B cell (primary cell): ENCODE measurements around the gene SETBP1. TPM values are rescaled to one million over a fixed set of nuclear protein-coding genes. Genes with fewer than 3 reads are reported as not detected.

Experiments used
- ATAC-seq: fragments of 200-7000 bp; cut with Tn5 transposase; one replicate; pipeline ENCODE4 v1.10.0; 2021; ENCODE audit warnings: low read depth, mild to moderate bottlenecking, moderate number of reproducible peaks, moderate library complexity
- CTCF ChIA-PET: fragments of 350-600 bp; sonication (Branson Sonifier 250); formaldehyde crosslinking; loops from one replicate; lab custom pipeline; 2021; ENCODE audit warnings: antibody characterized with exemption, inconsistent platforms; lab: Charles Lee
- POLR2A ChIA-PET: fragments of 350-600 bp; sonication (Branson Sonifier 250); formaldehyde crosslinking; loops from one replicate; lab custom pipeline; 2021; ENCODE audit warnings: antibody characterized with exemption; lab: Charles Lee
- DNase-seq: peaks from one replicate; pipeline ENCODE4 v3.0.0; 2013
- H2AFZ ChIP-seq: 2 replicates; pipeline ENCODE4 v1.6.1; 2012; ENCODE audit warnings: mild to moderate bottlenecking, low read depth, low read length; ENCODE audit not compliant: insufficient read depth, poor library complexity, severe bottlenecking
- H3K27ac ChIP-seq, 2 donors: 1 replicate in 1 of 2; 2 replicates in 1 of 2; pipeline ENCODE4 v1.5.1; 2012 to 2013; ENCODE audit warnings: low read length in 2 of 2, mild to moderate bottlenecking in 2 of 2, moderate library complexity in 1 of 2
- H3K27me3 ChIP-seq, 4 experiments: fragments of 200-600 bp in 1 of 4; sonication (generic) in 1 of 4; replicated peaks in 1 of 4; 1 replicate in 2 of 4; 2 replicates in 2 of 4; pipeline versions ENCODE4 v1.6.1 to v1.7.0; 2013 to 2016; ENCODE audit warnings: low read length in 3 of 4, mild to moderate bottlenecking in 2 of 4, mixed read lengths in 1 of 4, moderate library complexity in 1 of 4; ENCODE audit not compliant: insufficient read depth in 4 of 4, control insufficient read depth in 3 of 4; ENCODE audit errors: control extremely low read depth in 1 of 4
- H3K36me3 ChIP-seq, 2 experiments: replicated peaks in 1 of 2; 1 replicate in 1 of 2; 2 replicates in 1 of 2; pipeline versions ENCODE4 v1.6.1 to v1.7.1; 2013; ENCODE audit warnings: low read length in 1 of 2; ENCODE audit not compliant: insufficient read depth in 2 of 2, control insufficient read depth in 1 of 2; ENCODE audit errors: control extremely low read depth in 1 of 2, extremely low read depth in 1 of 2
- H3K4me1 ChIP-seq, 2 donors: fragments of 200-600 bp in 1 of 2; sonication (generic) in 1 of 2; 1 replicate in 1 of 2; 2 replicates in 1 of 2; pipeline versions ENCODE4 v1.5.1 to v1.6.1; 2013 to 2017; ENCODE audit warnings: low read length in 2 of 2; ENCODE audit not compliant: control insufficient read depth in 2 of 2, insufficient read depth in 2 of 2
- H3K4me2 ChIP-seq: replicated peaks from 2 replicates; pipeline ENCODE3; 2012; ENCODE audit warnings: mild to moderate bottlenecking, low read depth, low read length; ENCODE audit not compliant: poor library complexity, severe bottlenecking
- H3K4me3 ChIP-seq, 5 experiments: fragments of 200-600 bp in 1 of 5; sonication (generic) in 1 of 5; 1 replicate in 3 of 5; 2 replicates in 2 of 5; pipeline versions ENCODE4 v1.5.1 to v1.7.0; 2011 to 2016; ENCODE audit warnings: low read length in 4 of 5, mild to moderate bottlenecking in 4 of 5, low read depth in 2 of 5, control low read depth in 1 of 5, moderate library complexity in 1 of 5; ENCODE audit not compliant: insufficient read depth in 1 of 5; ENCODE audit errors: control extremely low read depth in 1 of 5, extremely low read depth in 1 of 5
- H3K79me2 ChIP-seq: fragments of 200-600 bp; sonication (generic); one replicate; pipeline ENCODE4 v1.6.0; 2016; ENCODE audit warnings: low read length; ENCODE audit not compliant: control insufficient read depth, insufficient read depth
- H3K9ac ChIP-seq: fragments of 200-600 bp; sonication (generic); 2 replicates; pipeline ENCODE4 v1.6.1; 2017; ENCODE audit warnings: mild to moderate bottlenecking, low read length, moderate library complexity
- H3K9me3 ChIP-seq, 3 donors: one replicate each; pipeline versions ENCODE4 v1.6.1 to v1.7.1; 2013; ENCODE audit warnings: low read length in 2 of 3; ENCODE audit not compliant: control insufficient read depth in 2 of 3, insufficient read depth in 1 of 3; ENCODE audit errors: control extremely low read depth in 1 of 3
- H4K20me1 ChIP-seq: 2 replicates; pipeline ENCODE4 v1.6.0; 2012; ENCODE audit warnings: mild to moderate bottlenecking, low read length; ENCODE audit not compliant: insufficient read depth, control insufficient read depth, poor library complexity, severe bottlenecking
- H3K27ac Mint-ChIP-seq: one replicate; pipeline ENCODE4 v1.8.0; 2021; ENCODE audit warnings: mixed read lengths
- H3K27me3 Mint-ChIP-seq: one replicate; pipeline ENCODE4 v1.8.0; 2021; ENCODE audit warnings: mixed read lengths
- H3K4me1 Mint-ChIP-seq: one replicate; pipeline ENCODE4 v1.8.0; 2021; ENCODE audit warnings: mixed read lengths
- H3K4me3 Mint-ChIP-seq: one replicate; pipeline ENCODE4 v1.8.0; 2021; ENCODE audit warnings: mixed read lengths
- H3K9me3 Mint-ChIP-seq: one replicate; pipeline ENCODE4 v1.8.0; 2022; ENCODE audit warnings: mixed read lengths; ENCODE audit not compliant: insufficient read depth
- EZH2 ChIP-seq: IDR thresholded peaks from 2 replicates; pipeline ENCODE4 v1.6.1; 2012; ENCODE audit warnings: borderline replicate concordance, low read depth, mild to moderate bottlenecking, moderate library complexity, low read length; ENCODE audit not compliant: insufficient read depth, poor library complexity, severe bottlenecking
- WGBS: methylation state at CpG from one replicate; pipeline ENCODE4 v1.1.5; 2013; ENCODE audit warnings: missing lambda C conversion rate; ENCODE audit not compliant: insufficient coverage; 5-methylcytosine and 5-hydroxymethylcytosine counted together
- intact Hi-C: fragments of 100-400 bp; cut with micrococcal nuclease; formaldehyde crosslinking; loops from one replicate; pipeline ENCODE4 v1.10.0; 2022
- polyA plus RNA-seq: library from polyadenylated mRNA; depleted of rRNA; stranded (reverse); fragments of >200 nt; gene quantifications from 2 replicates; pipeline ENCODE4 v1.2.3, GENCODE V29; 2012
- total RNA-seq, 2 donors: library from RNA; stranded (reverse); fragments of 120-200 nt in 1 of 2; gene quantifications; 1 replicate in 1 of 2; 2 replicates in 1 of 2; pipeline versions ENCODE4 v1.2.3 to v1.2.4, GENCODE V29; 2013 to 2022
- TF ChIP-seq, protein P1 (sequence below): fragments of 200-600 bp; IDR thresholded peaks from one replicate; pipeline ENCODE4 v1.8.0; 2022; ENCODE audit warnings: antibody characterized with exemption, mild to moderate bottlenecking

SETBP1 gene
- total and polyA plus RNA-seq, 2 donors (not counting 1 experiment from before 2014, with no cell fraction given) = 15.1 to 129 TPM

DNA sequence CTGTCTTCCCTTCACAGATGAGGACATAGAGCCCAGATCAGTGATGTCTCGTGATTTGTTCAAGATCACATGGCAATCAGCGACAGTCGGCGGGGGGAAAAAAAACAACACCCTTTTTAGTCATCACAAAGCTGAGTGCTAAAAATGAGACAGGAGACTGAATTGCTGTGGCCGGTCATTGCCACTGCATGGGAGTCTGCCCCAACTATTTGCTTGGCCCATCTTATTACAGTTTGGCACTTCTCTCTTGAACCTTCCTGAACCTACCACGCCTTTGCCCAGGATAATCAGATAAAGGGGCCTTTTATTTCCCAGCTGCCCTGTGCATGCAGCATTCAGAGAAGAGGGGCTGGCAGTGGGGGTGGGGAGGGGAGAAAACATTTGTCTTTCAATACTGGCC, 42.7 kb downstream of the SETBP1 start:
- WGBS = no CpG with 5 or more reads among the region's 6 CpGs
- peak overlapping the region; percentile 88 for H3K27ac Mint-ChIP-seq
- Histone ChIP-seq H3K27me3 (no peaks in the 10 kb centered on the region), H2AFZ (no peak overlapping the region), H3K9ac (no peak overlapping the region), H3K79me2 (peaks cover 84% of the 10 kb centered on the region), H3K36me3 (peaks cover 0 to 8% of the 10 kb centered on the region in 2 experiments), H3K4me2 (peak overlapping the region; percentile 69), H3K4me3 (no peak overlapping the region), H3K27ac (peak overlapping the region; percentile 54 to 85), H3K4me1 (peaks cover 81 to 92% of the 10 kb centered on the region in 2 donors), H4K20me1 (no peaks in the 10 kb centered on the region), H3K9me3 (no peaks in the 10 kb centered on the region)
- intact Hi-C loops = loop anchor here (1.0 to 2.0 kb wide), 2 partner anchors 216 to 489 kb away; no protein-coding TSS in a partner anchor
- H3K4me3 Mint-ChIP-seq = peak overlapping the region; percentile 70
- DNase-seq (peak; percentile 77), ATAC-seq (peak; percentile 34)
- H3K27me3 Mint-ChIP-seq = no peaks in the 10 kb centered on the region
- POLR2A ChIA-PET = interaction anchor here (1.1 to 2.2 kb wide), 4 partner anchors 26 to 43 kb away, joined by 3 to 12 read pairs (median 4); partner anchors contain the start of gene SETBP1
- H3K9me3 Mint-ChIP-seq = no peaks in the 10 kb centered on the region
- CTCF ChIA-PET = interaction anchor here (0.7 to 3.3 kb wide), 13 partner anchors 9 to 489 kb away, joined by 3 to 24 read pairs (median 4); partner anchors contain the start of gene SETBP1
- H3K4me1 Mint-ChIP-seq = peaks cover 97% of the 10 kb centered on the region
- TF ChIP-seq, protein P1, sequence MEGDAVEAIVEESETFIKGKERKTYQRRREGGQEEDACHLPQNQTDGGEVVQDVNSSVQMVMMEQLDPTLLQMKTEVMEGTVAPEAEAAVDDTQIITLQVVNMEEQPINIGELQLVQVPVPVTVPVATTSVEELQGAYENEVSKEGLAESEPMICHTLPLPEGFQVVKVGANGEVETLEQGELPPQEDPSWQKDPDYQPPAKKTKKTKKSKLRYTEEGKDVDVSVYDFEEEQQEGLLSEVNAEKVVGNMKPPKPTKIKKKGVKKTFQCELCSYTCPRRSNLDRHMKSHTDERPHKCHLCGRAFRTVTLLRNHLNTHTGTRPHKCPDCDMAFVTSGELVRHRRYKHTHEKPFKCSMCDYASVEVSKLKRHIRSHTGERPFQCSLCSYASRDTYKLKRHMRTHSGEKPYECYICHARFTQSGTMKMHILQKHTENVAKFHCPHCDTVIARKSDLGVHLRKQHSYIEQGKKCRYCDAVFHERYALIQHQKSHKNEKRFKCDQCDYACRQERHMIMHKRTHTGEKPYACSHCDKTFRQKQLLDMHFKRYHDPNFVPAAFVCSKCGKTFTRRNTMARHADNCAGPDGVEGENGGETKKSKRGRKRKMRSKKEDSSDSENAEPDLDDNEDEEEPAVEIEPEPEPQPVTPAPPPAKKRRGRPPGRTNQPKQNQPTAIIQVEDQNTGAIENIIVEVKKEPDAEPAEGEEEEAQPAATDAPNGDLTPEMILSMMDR = no peak
- TF ChIP-seq EZH2 = no peak

DNA sequence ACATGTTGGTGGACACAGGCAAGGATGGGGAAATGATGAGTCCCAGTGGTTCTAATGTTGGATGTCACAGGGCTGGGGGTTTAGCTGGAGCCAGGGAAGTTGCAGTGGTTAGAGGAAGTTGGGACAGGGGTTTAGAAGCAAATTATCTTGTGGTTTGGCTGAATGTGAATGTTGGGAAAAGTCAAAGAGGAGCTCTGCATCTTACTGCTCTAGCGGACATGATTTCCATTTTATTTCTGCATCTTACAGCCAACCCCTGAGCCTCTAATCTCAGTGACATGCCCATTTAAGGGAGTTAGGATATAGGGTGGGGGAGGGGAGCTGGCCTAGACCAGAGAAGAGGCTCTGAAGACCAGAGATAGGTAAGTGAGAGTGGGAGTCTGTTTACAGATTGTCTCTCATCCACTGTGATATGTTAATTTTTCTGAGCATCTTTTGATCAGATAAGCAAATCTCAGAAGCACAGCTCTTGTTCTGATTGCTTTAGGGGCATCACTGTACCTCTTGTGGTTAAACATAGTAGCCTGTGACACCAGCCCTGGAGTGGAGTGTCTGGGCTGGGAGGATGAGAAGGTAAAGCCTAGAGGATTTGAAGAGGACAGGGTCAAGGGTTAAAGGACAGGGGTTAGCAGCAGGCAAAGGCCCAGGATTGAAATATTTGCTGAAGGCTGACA, 43.6 kb downstream of the SETBP1 start:
- H3K27ac Mint-ChIP-seq = peak overlapping the region; percentile 88
- H3K9me3 Mint-ChIP-seq = no peaks in the 10 kb centered on the region

More for the DNA sequence above, 43.6 kb downstream of the SETBP1 start:
- Histone ChIP-seq H3K79me2 (peaks cover 84% of the 10 kb centered on the region), H2AFZ (no peak overlapping the region), H3K27me3 (no peaks in the 10 kb centered on the region), H3K4me1 (peaks cover 89 to 97% of the 10 kb centered on the region in 2 donors), H3K36me3 (peaks cover 0 to 8% of the 10 kb centered on the region in 2 experiments), H4K20me1 (no peaks in the 10 kb centered on the region), H3K9me3 (no peaks in the 10 kb centered on the region), H3K9ac (no peak overlapping the region), H3K27ac (peak overlapping the region; percentile 80 to 85), H3K4me2 (peak overlapping the region; percentile 69), H3K4me3 (no peak overlapping the region)
- no CpG with 5 or more reads among the region's 1 CpG for WGBS
- POLR2A ChIA-PET = interaction anchor here (0.8 to 2.2 kb wide), 6 partner anchors 9 to 44 kb away, joined by 3 to 12 read pairs (median 3); partner anchors contain the start of gene SETBP1
- DNase-seq (peak; percentile 25), ATAC-seq (no peak)
- TF ChIP-seq, protein P1 = no peak
- no peak for TF ChIP-seq EZH2
- H3K4me3 Mint-ChIP-seq = peak overlapping the region; percentile 70
- intact Hi-C loops = loop anchor here (2.0 kb wide), 1 partner anchor 75 kb away; no protein-coding TSS in a partner anchor
- CTCF ChIA-PET = interaction anchor here (0.5 to 3.3 kb wide), 9 partner anchors 10 to 488 kb away, joined by 3 to 24 read pairs (median 4); no protein-coding TSS in a partner anchor
- no peaks in the 10 kb centered on the region for H3K27me3 Mint-ChIP-seq
- H3K4me1 Mint-ChIP-seq = peaks cover 96% of the 10 kb centered on the region
